Fibroblast of skin of right quadriceps (primary cell): ENCODE measurements around the gene TLR6.
A peak's percentile ranks its signal among the peaks of the same experiment; 100 is the strongest.
"Not testable (repeated sequence)": the region's sequence is repeated elsewhere in the genome, so short reads cannot be mapped to it uniquely, and the experiment has no call there.

Source experiments
- DNase-seq: peaks from one replicate; pipeline ENCODE4 v3.0.0-alpha.2; 2013

TLR6 gene

GRCh38 chr4:38785041-38785790 is 71.4 kb downstream of the TLR6 start:
- no peak for DNase-seq

- no peak for DNase-seq
Measured at GRCh38 chr4:38784141-38784540, 72.5 kb downstream of the TLR6 start.

- DNase-seq: no peak
Measured at GRCh38 chr4:38783109-38783460, 73.5 kb downstream of the TLR6 start.

- DNase-seq: peak; percentile 32
Measured at GRCh38 chr4:38782452-38783108, 74.0 kb downstream of the TLR6 start, which contains the start of gene TLR10. Gene TLR10 (minus strand): TSS chr4:38782990. CDS start chr4:38775590, 7,400 bp downstream.

GRCh38 chr4:38781854-38782261 is 74.8 kb downstream of the TLR6 start:
- no peak for DNase-seq

- DNase-seq: no peak
Measured at GRCh38 chr4:38780833-38781484, 75.7 kb downstream of the TLR6 start.

- no peak for DNase-seq
Measured at GRCh38 chr4:38779790-38780189, 76.8 kb downstream of the TLR6 start.

GRCh38 chr4:38777925-38778324 is 78.7 kb downstream of the TLR6 start:
- not testable (repeated sequence) for DNase-seq

- no peak for DNase-seq
Measured at GRCh38 chr4:38775326-38775725, 81.3 kb downstream of the TLR6 start.

GRCh38 chr4:38774181-38774955 is 82.2 kb downstream of the TLR6 start:
- no peak for DNase-seq
